HG03439 (cell line): ENCODE results near the gene ABCG8.

Source experiments
- ATAC-seq: cut with Tn5 transposase; IDR thresholded peaks from one replicate; pipeline ENCODE4 v1.9.1; 2021; ENCODE audit warnings: mild to moderate bottlenecking, moderate library complexity; ENCODE audit not compliant: unreplicated experiment

The ABCG8 gene

DNA sequence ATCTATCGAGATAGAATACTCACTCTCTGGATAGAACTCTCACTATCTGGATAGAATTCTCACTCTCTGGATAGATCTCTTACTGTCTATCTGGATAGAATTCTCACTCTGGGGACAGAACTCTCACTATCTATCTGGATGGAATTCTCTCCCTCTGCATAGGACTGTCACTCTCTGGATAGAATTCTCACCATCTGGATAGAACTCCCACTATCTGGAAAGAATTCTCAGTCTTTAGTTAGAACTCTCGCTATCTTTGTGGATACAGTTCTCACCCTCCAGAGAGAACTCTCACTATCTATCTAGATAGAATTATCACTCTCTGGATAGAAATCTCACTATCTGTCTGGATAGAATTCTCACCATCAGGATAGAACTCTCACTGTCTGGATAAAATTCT, 16.5 kb downstream of the ABCG8 start:
- ATAC-seq = no peak

DNA sequence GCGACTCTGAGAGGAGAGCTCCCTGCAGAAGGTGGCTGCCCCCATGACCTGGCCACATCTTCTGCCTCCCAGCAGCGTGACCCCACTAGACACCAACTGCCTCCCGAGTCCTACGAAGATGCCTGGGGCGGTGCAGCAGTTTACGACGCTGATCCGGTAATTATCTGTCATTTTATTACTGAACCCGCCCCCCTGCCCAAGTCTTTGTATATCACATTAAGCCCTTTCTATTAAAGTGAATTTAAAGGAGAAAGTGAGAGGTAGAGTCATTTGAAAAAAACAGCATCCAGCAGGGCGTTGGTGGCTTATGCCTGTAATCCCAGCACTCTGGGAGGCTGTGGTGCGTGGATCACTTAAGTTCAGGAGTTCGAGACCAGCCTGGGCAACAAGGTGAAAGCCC, 33.4 kb downstream of the ABCG8 start:
- no peak for ATAC-seq

DNA sequence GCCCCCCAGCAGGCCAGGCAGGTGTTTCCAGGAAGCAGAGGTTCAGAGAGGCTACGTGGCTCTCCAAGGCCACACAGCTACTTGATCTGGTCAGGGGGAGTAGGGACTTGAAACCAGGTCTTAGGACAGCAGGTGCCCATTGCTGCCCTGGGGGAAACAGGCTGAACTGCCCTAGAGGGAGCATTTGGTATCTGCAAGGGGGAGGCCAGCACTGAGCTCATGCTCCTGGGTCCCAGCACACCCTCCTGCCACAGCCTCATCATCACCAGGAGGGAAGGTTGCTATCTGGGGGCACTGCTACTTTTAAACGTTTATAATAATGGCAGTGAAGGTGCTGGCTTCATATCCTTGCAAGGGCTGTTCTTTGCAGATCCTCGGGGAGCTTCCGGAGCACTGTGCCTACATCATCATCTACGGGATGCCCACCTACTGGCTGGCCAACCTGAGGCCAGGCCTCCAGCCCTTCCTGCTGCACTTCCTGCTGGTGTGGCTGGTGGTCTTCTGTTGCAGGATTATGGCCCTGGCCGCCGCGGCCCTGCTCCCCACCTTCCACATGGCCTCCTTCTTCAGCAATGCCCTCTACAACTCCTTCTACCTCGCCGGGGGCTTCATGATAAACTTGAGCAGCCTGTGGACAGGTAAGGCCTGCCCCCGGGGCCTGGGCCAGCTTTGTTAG, 36.1 kb downstream of the ABCG8 start:
- no peak for ATAC-seq

DNA sequence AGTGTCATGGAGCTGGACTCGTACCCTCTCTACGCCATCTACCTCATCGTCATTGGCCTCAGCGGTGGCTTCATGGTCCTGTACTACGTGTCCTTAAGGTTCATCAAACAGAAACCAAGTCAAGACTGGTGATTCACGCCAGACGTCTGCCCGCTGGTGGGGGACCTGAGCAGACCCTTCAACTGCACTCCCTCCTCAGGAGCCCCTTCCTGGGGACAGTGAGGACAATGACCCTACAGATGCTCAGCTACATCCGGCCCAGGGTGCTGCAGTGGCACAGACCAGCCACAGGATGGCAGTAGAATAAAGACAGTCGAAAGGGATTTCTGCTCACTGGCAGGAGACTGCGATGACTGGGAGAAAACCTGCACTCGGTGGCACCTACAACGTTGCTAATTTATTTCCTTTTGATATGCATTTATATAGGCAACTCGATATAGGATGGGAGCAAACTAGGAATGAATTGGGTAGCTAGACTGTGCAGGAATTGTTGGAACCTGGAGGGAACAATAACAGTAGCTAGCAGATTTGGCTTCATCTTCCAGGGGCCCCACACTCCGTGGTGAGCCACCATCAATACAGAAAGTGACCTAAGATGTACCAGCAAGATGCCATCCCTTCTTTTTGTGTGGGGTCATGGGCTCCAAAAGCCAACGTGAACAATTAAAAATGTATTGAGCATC, 39.2 kb downstream of the ABCG8 start:
- peak; percentile 65 for ATAC-seq

DNA sequence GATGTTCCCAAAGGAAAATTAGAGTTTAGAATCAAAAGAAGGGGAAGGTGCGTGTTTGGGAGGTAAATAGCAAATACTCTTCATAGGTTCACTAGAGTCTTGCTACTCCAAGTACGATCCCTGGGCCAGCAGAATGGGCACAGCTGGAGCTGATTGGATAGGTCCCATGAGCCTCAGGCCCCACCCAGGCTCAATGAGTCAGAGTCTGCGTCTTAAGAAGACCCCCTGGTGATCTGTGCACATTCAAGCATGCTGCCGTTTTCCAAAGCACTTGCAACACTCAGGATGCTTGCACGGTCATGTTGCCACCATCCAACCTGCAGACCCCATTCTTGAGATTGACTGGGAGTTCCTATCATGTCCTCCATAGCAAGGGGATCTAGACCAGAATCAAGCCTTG, 40.5 kb downstream of the ABCG8 start:
- no peak for ATAC-seq

DNA sequence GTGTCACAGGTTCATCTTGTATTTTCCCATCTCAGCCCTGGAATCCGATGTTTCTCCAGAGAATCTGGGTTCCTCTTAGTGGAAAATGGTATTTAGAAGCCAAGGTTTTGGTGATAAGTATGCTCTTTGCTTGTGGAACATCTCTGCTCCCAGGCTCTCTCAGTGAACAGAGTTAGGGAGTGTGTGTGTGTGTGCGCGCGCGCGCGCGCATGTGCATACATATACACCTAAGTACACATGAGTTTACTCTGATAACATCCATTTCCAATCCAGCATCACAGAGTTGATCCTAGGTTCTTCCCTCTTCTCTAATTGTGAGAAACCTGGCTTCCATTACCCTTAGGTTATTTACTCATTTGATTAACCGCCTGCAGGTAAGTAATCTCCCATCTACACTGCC, 41.7 kb downstream of the ABCG8 start:
- ATAC-seq = no peak

DNA sequence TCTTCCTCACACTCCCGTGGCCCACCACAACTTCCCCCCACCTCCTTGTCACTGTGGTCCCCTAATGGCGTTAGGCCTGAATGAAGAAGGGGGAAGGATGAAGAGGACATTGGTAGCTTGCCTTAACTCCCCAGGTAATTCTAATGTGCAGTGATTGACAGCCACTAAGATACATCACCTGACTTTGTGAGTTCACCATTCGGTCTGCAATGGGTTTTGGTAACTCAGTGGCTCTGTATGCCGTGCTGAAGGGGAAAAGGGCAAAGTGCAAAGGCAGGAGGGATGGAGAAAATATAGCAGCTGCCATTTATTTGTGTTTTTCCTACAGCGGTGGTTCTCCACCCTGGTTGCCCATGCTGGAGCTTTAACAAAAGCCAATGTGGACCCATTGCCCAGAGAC, 42.2 kb downstream of the ABCG8 start:
- no peak for ATAC-seq

DNA sequence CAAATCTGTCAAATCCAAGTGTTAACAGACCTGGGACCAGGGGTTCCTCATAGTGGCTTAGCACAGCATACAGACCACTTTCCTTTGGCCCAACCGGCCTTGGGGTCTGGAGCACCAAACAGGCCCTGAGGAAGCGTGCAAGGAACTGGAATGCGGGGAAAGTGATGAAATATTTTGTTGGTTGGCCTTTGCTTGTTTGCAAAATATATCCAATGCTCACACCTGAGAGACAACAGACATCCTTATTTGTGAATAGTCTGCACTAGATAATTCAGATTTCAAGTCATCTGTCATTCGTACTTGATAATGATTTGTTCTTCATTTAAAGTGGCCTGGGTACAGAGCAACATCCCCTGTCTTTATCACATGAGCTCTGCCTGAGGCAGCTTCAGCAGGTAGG, 43.5 kb downstream of the ABCG8 start:
- ATAC-seq = no peak

DNA sequence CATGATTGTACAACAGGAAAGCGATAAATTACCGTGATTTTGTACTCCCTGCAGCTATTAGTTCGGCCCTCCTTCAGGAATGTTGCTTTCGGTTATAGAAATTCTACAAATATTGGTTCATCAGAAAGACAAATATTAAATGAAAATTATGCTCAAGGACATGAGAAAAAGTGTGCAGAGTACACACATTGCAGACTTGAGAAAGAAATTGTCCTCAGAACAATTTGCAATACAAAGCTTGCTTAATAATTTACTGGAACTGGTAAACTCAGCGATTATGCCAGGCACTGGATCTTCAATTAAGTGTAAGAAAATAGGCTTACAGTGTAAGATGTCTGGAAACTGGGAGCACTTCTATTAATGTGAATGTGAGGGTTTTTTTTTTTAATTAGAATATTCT, 45.9 kb downstream of the ABCG8 start:
- no peak for ATAC-seq

DNA sequence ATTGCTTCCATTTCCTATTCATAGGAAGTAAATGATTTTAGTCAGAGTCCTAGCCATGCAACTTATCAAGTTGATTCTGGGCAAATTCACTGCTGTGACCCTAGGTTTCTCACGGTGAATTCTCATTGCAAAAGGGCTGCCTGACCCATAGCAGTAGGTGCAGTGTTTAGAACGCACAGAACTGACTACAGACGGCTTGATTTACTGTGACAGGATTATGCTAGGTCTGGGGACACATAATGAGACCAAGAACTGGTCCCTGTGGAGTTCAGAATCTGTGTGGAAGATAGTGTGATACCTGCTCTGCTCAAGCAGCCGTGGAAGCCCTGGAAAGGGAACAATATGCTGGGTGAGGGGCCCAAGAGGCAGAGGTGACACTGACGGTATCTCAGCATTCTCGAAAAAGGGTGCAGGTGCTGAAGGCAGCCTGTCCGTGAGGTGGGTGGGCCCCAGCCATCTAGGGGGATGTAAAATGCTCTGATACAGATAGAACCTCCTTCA, 46.4 kb downstream of the ABCG8 start:
- no peak for ATAC-seq

DNA sequence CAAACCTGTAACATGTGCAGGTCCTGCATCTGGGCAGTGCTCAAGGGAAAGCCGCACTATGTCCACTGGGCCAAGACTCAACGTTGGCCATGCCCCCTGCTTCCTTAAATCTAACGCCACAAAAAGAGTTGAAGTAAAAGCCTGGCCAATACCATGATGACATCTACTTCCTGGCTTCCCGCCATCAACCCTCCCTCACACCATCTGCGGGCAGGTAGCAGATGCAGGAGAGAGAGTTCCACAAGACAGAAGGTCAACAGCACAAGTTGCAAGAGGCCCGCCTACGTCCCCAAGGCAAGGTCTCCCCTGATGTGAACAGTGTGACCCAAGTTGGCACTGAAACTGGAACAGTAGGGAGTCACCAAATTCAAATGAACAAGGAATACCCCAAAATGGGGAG, 48.4 kb downstream of the ABCG8 start:
- ATAC-seq = no peak

DNA sequence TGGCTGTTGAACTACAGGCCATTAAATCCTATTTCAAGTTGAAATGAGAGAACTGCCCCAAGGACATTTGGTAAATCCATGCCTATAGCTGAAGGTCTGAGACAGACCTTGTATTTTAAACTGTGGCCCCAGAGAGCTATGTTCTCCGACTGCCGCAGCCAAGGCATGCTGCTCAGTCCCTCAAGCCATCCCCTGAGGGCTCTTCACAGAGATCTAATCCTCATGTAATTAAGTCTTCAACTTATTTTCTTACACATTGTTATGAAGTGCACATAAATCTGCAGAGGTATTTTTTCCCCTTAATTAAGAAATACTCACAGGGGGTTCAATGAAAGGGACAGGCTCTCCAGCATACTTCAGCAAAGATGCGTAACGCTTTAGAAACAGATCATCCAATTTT, 50.6 kb downstream of the ABCG8 start:
- ATAC-seq = no peak

DNA sequence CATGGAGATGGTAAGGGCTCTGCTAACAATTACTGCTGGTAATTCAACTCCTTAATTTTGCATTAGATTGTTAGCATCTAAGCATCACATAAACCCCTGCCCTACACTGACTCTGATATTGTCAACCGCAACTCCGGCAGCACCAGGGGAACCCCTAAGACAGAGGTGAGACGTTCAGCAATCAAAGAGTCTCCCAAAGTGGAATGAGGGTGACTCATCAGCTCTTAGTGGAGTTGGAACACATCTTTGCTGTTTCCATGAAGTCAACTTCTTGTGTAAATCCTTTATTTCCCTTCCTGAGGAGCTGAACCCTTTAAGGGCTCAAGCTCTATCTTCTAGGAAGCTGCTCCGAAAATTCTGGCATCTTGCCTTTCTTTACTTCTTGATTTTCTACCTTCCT, 52.1 kb downstream of the ABCG8 start:
- ATAC-seq = no peak

DNA sequence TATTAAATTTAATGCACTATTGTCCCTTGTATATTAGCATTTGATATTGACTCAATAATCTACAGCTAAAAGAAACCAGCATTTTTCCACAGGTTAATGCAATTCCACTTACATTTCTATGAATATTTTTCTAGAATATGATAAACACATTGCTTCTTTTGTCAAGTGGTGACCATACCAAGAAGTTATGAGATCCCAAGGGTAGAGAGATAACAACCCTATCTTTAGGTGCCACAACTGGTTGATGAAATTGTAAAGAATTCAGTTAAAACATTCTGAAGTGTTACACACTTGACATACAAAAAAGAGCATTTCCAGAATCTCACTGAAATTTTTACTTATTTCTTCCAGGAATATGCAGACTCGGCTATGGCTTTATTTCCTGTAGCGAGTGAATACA, 56.0 kb downstream of the ABCG8 start:
- no peak for ATAC-seq

DNA sequence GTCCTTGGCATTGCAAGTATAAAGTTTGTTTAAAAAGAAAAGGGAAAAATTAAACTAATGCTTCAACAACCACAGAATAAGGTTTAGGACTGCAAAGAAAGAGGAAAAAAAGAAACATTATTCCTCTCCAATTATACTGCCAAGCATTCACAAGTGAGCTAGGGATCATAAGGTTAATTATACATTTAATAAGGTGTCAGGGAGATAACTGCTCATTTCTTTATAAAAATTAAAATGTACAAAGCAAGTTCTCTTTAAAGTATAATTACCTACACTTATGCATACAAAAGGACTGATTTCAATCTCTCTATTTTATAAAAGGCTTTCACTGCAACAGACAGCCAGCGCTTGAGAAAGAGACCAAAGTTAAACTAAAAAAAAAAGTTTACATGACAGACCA, 58.1 kb downstream of the ABCG8 start:
- ATAC-seq = no peak

DNA sequence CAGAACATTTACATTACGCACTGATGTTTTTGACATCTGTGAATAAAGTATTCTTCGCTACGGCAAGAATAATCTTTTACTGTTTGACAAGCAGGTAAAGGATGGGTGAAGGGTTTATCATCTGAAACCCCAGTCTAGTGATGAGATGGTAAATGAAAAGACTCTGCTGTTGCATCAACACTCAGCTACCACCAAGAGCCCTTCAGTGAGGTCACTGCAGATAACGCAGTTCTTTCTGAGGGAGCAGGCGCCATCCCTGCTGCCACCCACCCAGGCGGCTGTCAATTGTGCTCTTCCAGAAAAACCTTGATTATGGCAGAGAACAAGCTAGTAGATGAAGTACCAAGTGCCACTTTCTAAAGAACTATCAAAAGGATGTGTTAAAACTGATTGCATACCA, 58.7 kb downstream of the ABCG8 start:
- ATAC-seq = no peak

DNA sequence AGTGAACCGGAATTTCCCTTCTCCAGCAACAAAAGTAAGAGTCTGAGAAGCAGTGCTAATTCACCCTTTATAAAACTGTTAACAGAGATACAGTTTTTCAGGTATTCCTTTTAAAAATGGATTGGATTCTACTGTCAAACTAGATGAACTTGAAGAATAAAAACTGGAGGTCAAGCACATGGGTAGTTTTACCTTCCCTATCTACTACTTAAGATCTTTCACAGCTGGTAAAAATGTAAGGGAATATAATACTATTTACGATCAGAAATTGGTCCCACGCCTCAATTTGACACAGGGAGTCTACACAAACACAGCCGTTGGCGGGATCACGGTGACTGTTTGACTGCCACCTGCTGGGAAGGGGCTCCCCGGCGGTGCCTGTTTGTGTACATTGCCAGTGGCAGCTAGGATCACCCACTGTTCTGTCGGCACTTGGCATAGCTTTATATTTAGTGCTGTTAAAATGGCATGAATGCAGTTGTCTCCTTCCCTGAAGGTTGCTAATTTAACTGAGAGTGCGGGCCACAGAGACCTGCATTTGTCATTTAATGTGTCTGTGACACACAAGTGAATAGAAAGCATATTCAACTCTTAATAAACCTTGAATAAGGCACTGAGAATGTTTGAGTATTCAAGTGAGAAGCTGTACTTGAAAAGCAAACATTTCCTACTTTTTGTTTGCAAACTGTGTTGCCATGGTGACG, 59.5 kb downstream of the ABCG8 start:
- no peak for ATAC-seq

DNA sequence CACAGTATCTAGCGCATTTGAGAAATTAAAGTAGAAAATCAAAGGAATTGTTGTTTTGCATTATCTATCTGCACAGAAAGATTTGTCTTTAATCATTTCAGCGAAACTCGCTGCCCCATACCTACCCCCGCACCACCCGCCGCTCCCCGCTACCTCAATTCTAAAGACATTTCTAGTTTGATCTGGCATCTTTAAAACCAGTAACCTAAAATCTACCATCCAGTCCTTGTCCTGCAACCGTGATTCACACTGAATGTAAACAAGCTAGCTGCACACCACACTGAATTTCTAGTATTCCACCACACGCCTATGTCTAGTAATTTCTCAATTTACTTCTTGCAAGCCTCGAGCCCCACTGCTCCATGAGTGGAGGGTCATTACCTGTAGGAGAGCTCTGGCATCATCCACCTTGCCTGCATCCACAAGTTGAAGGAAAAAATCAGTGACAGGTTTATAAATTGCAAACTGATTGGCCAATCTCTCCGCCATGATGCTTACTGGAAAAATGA, 60.1 kb downstream of the ABCG8 start:
- no peak for ATAC-seq

DNA sequence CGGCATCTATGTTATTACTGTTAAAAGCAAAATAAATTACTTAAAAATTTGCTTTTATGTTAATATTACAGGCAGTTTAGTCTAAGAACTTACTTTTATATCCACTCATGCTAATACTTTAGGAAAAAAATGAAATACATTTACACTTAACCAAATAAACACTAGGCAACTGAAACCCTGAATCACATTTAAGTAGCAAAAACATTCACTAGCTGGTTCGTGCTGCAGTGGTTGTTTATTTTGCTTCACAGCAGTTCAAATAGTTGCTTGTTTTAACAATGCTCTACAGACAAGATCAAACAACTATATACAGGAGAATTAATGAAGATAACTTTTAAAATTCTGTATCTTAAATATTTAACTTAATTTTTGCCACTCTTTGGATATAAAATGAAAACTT, 60.8 kb downstream of the ABCG8 start:
- ATAC-seq = no peak

DNA sequence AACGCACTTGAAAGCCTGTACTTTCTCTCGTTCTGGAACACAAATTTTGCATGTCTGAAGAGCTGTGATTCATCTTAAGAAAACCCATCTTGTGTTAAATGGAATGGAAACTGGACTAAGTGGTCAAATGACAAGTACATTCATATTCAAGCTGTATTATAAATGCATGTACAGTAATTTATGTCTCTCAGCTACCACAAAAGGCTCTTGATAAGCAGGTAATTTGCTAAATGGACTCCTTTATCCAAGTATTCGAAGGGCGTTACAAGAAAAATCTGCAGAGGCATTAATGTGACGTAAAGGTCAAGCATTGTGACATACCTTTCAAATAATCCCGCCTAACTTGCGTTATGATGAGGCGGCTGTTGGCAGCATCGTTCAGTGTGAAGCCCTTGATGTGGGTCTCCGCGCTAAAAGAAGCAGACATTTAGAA, 66.6 kb downstream of the ABCG8 start:
- ATAC-seq = peak; percentile 64

DNA sequence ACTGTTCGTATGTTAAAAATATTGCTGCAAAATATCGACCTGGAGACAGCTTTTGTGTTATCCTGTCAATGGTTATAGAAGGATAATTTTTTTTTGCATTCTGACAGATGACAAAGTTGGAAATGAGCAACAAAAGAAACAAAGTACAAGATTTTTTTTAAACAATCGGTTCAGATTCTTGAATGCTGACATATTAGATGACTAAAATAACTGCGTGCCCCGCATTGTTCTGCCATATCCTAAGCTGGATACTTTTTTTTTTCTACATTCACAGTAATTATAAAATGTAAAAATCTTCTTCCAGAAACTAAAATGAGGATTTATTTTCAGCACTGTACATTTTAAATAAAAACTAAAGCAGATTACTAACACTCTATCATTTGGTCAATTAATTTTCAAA, 67.1 kb downstream of the ABCG8 start:
- no peak for ATAC-seq
